HG02588 (cell line): ENCODE data around the gene CTSH.

Experiments used
- ATAC-seq: cut with Tn5 transposase; IDR thresholded peaks from one replicate; pipeline ENCODE4 v1.9.1; 2021; ENCODE audit warnings: mild to moderate bottlenecking, moderate library complexity; ENCODE audit not compliant: unreplicated experiment

CTSH gene

GRCh38 chr15:78944669-78945407 is at the start of gene CTSH:
TSS of gene CTSH (minus strand) at chr15:78945046. CDS start at chr15:78944981, 65 bp downstream.
- peak; percentile 52 for ATAC-seq

- no peak for ATAC-seq
These were observed 49.2 kb upstream of the CTSH start for GRCh38 chr15:78993931-78994530.

- ATAC-seq = no peak
These were observed 48.5 kb upstream of the CTSH start for GRCh38 chr15:78993257-78993930.

GRCh38 chr15:78992416-78993256 is 47.8 kb upstream of the CTSH start:
- no peak for ATAC-seq

- no peak for ATAC-seq
These were observed 47.0 kb upstream of the CTSH start for GRCh38 chr15:78991879-78992278.

- ATAC-seq = no peak
These were observed 46.6 kb upstream of the CTSH start for GRCh38 chr15:78991476-78991875.

GRCh38 chr15:78990278-78990677 is 45.4 kb upstream of the CTSH start:
- ATAC-seq = no peak

GRCh38 chr15:78989701-78990240 is 44.9 kb upstream of the CTSH start:
- ATAC-seq = no peak

GRCh38 chr15:78988361-78988911 is 43.6 kb upstream of the CTSH start:
- ATAC-seq = peak; percentile 54

GRCh38 chr15:78987556-78988360 is 42.9 kb upstream of the CTSH start:
- peak; percentile 9 for ATAC-seq

GRCh38 chr15:78985859-78986475 is 41.1 kb upstream of the CTSH start:
- no peak for ATAC-seq

- no peak for ATAC-seq
These were observed 39.2 kb upstream of the CTSH start for GRCh38 chr15:78984041-78984440.

GRCh38 chr15:78983146-78983918 is 38.5 kb upstream of the CTSH start:
- no peak for ATAC-seq

GRCh38 chr15:78982736-78983135 is 37.9 kb upstream of the CTSH start:
- ATAC-seq = no peak

- ATAC-seq = no peak
These were observed 36.9 kb upstream of the CTSH start for GRCh38 chr15:78981532-78982313.

- no peak for ATAC-seq
These were observed 34.8 kb upstream of the CTSH start for GRCh38 chr15:78979456-78980320.
